ENCODE results near the gene HYAL1.

HYAL1 gene

GRCh38 chr3:50279255-50280016, 23.9 kb downstream of the HYAL1 start:
- DNase-seq (ENCODE audit: insufficient read length, low spot score), result no peak
- no peak for TF ChIP-seq CTCF (IDR thresholded peaks at IDR 0.05; ENCODE audit: insufficient read depth, missing control alignments)
- no peak for FAIRE-seq

GRCh38 chr3:50278880-50279224, 24.5 kb downstream of the HYAL1 start, which contains the start of gene LSMEM2:
Gene LSMEM2 (plus strand): TSS chr3:50279087. CDS start chr3:50279114, 27 bp downstream.
- DNase-seq (ENCODE audit: insufficient read length, low spot score), result no peak
- no peak for TF ChIP-seq CTCF (IDR thresholded peaks at IDR 0.05; ENCODE audit: insufficient read depth, missing control alignments)
- FAIRE-seq, result no peak

- no peak for FAIRE-seq
- DNase-seq (ENCODE audit: insufficient read length, low spot score), result no peak
- no peak for TF ChIP-seq CTCF (IDR thresholded peaks at IDR 0.05; ENCODE audit: insufficient read depth, missing control alignments)
Measured at GRCh38 chr3:50278123-50278879, 25.1 kb downstream of the HYAL1 start.

GRCh38 chr3:50276762-50277101, 26.6 kb downstream of the HYAL1 start:
- TF ChIP-seq CTCF (IDR thresholded peaks at IDR 0.05; ENCODE audit: insufficient read depth, missing control alignments), result no peak
- FAIRE-seq, result no peak
- DNase-seq (ENCODE audit: insufficient read length, low spot score), result no peak

GRCh38 chr3:50275996-50276761, 27.2 kb downstream of the HYAL1 start:
- DNase-seq (ENCODE audit: insufficient read length, low spot score), result no peak
- no peak for FAIRE-seq
- TF ChIP-seq CTCF (IDR thresholded peaks at IDR 0.05; ENCODE audit: insufficient read depth, missing control alignments), result no peak

- DNase-seq (ENCODE audit: insufficient read length, low spot score), result no peak
- no peak for TF ChIP-seq CTCF (IDR thresholded peaks at IDR 0.05; ENCODE audit: insufficient read depth, missing control alignments)
- no peak for FAIRE-seq
Measured at GRCh38 chr3:50275141-50275995, 28.0 kb downstream of the HYAL1 start.

Measured in D721Med (cell line).